Liver (tissue), 9 donors: Measurements from ENCODE around the gene IFI27L1. TPM values are rescaled to one million over a fixed set of nuclear protein-coding genes. Genes with fewer than 3 reads are reported as not detected.

Source experiments
- DNase-seq: peaks from one replicate; pipeline ENCODE4 v3.0.0-alpha.2; 2017; ENCODE audit warnings: low spot score
- H3K27ac ChIP-seq, 2 donors: one replicate each; pipeline ENCODE4 v1.7.0; 2013; ENCODE audit warnings: inconsistent platforms in 2 of 2, low read length in 2 of 2, control low read depth in 1 of 2, low read depth in 1 of 2, mild to moderate bottlenecking in 1 of 2
- H3K27me3 ChIP-seq, 4 donors: one replicate each; pipeline versions ENCODE4 v1.6.1 to v1.7.0; 2013; ENCODE audit warnings: low read length in 3 of 4, inconsistent platforms in 1 of 4, mild to moderate bottlenecking in 1 of 4, moderate library complexity in 1 of 4; ENCODE audit not compliant: control insufficient read depth in 4 of 4, insufficient read depth in 4 of 4
- H3K36me3 ChIP-seq, 4 donors: one replicate each; pipeline versions ENCODE4 v1.6.1 to v1.7.0; 2013; ENCODE audit warnings: low read length in 3 of 4, mild to moderate bottlenecking in 3 of 4, low read depth in 1 of 4, moderate library complexity in 1 of 4; ENCODE audit not compliant: control insufficient read depth in 4 of 4, insufficient read depth in 3 of 4
- H3K4me1 ChIP-seq, 4 donors: one replicate each; pipeline versions ENCODE4 v1.6.1 to v1.7.0; 2013; ENCODE audit warnings: low read length in 3 of 4, mild to moderate bottlenecking in 3 of 4, moderate library complexity in 1 of 4; ENCODE audit not compliant: control insufficient read depth in 4 of 4, insufficient read depth in 4 of 4
- H3K4me3 ChIP-seq, 3 donors: one replicate each; pipeline versions ENCODE4 v1.6.1 to v1.7.0; 2013; ENCODE audit warnings: low read length in 3 of 3, control low read depth in 1 of 3, low read depth in 1 of 3, mild to moderate bottlenecking in 1 of 3
- H3K9ac ChIP-seq, 2 donors: one replicate each; pipeline ENCODE4 v1.7.0; 2013; ENCODE audit warnings: low read length in 2 of 2, mild to moderate bottlenecking in 2 of 2, moderate library complexity in 2 of 2, control low read depth in 1 of 2, low read depth in 1 of 2
- H3K9me3 ChIP-seq, 4 donors: one replicate each; pipeline versions ENCODE4 v1.6.1 to v1.7.0; 2013; ENCODE audit warnings: low read length in 3 of 4; ENCODE audit not compliant: control insufficient read depth in 4 of 4
- ATF3 ChIP-seq: IDR thresholded peaks from 2 replicates; pipeline ENCODE4 v1.6.1; 2016; ENCODE audit warnings: antibody characterized with exemption
- CTCF ChIP-seq: fragments of 150-350 bp; IDR thresholded peaks from 2 replicates; pipeline ENCODE4 v1.5.1; 2017; ENCODE audit warnings: improper control_type of control experiment, low read depth, low read length; ENCODE audit not compliant: missing input control
- EGR1 ChIP-seq, 2 donors: IDR thresholded peaks; 2 replicates each; pipeline ENCODE4 v1.6.1; 2016 to 2018; ENCODE audit warnings: antibody characterized with exemption in 2 of 2, low read depth in 2 of 2
- FOXA2 ChIP-seq: IDR thresholded peaks from 2 replicates; pipeline ENCODE4 v1.6.1; 2016; ENCODE audit warnings: antibody characterized with exemption
- GABPA ChIP-seq, 2 donors: IDR thresholded peaks in 1 of 2; conservative IDR thresholded peaks in 1 of 2; 2 replicates each; pipeline ENCODE4 v1.6.1; 2016; ENCODE audit warnings: antibody characterized with exemption in 2 of 2, mild to moderate bottlenecking in 1 of 2, moderate library complexity in 1 of 2
- HNF4G ChIP-seq: IDR thresholded peaks from 2 replicates; pipeline ENCODE4 v1.6.1; 2016; ENCODE audit warnings: antibody characterized with exemption
- JUND ChIP-seq, 2 donors: IDR thresholded peaks; 2 replicates each; pipeline ENCODE4 v1.6.1; 2016; ENCODE audit warnings: antibody characterized with exemption in 2 of 2
- MAX ChIP-seq: IDR thresholded peaks from 2 replicates; pipeline ENCODE4 v1.6.1; 2016; ENCODE audit warnings: antibody characterized with exemption
- NR2F2 ChIP-seq: IDR thresholded peaks from 2 replicates; pipeline ENCODE4 v1.6.1; 2016; ENCODE audit warnings: antibody characterized with exemption
- RAD21 ChIP-seq, 2 donors: IDR thresholded peaks; 2 replicates each; pipeline ENCODE4 v1.6.1; 2016; ENCODE audit warnings: antibody characterized with exemption in 2 of 2, mild to moderate bottlenecking in 2 of 2
- REST ChIP-seq: IDR thresholded peaks from 2 replicates; pipeline ENCODE4 v1.6.1; 2016; ENCODE audit warnings: antibody characterized with exemption, mild to moderate bottlenecking
- RXRA ChIP-seq, 2 donors: IDR thresholded peaks; 2 replicates each; pipeline ENCODE4 v1.6.1; 2017 to 2018; ENCODE audit warnings: antibody characterized with exemption in 2 of 2, mild to moderate bottlenecking in 1 of 2
- SP1 ChIP-seq: IDR thresholded peaks from 2 replicates; pipeline ENCODE4 v1.6.1; 2018; ENCODE audit warnings: antibody characterized with exemption, mild to moderate bottlenecking
- TAF1 ChIP-seq: conservative IDR thresholded peaks from 2 replicates; pipeline ENCODE4 v1.6.1; 2016; ENCODE audit warnings: antibody characterized with exemption, mild to moderate bottlenecking
- YY1 ChIP-seq: IDR thresholded peaks from 2 replicates; pipeline ENCODE4 v1.6.1; 2016; ENCODE audit warnings: antibody characterized with exemption, mild to moderate bottlenecking
- WGBS: extraction: QIAGEN DNeasy Blood & Tissue Kit; methylation state at CpG from one replicate; pipeline ENCODE4 v1.1.7; 2013; 5-methylcytosine and 5-hydroxymethylcytosine counted together
- polyA plus RNA-seq, 2 donors: library from polyadenylated mRNA; stranded (reverse) in 1 of 2; unstranded in 1 of 2; fragments of 200-250 nt in 1 of 2; fragments of >200 nt in 1 of 2; fragmentation: Nextera tagmentation in 1 of 2; extraction: Ambion mirVana in 1 of 2; gene quantifications; one replicate each; pipeline versions ENCODE4 v1.2.1 to v1.2.3, GENCODE V29; 2013 to 2015
- total RNA-seq, 2 donors: library from RNA; depleted of rRNA; stranded (reverse); fragments of >200 nt; gene quantifications; one replicate each; pipeline ENCODE4 v1.2.3, GENCODE V29; 2014
- TF ChIP-seq, protein P1 (sequence below): IDR thresholded peaks from 2 replicates; pipeline ENCODE4 v1.6.1; 2016; ENCODE audit warnings: antibody characterized with exemption
- donor health status: healthy.
- donor health status: healthy.
- donor health status: healthy.
- donor health status: healthy.
- donor health status: healthy.

The IFI27L1 gene
- total and polyA plus RNA-seq, 4 donors: 3.7 to 8.1 (median 5.6) TPM

- TF ChIP-seq, protein P1, sequence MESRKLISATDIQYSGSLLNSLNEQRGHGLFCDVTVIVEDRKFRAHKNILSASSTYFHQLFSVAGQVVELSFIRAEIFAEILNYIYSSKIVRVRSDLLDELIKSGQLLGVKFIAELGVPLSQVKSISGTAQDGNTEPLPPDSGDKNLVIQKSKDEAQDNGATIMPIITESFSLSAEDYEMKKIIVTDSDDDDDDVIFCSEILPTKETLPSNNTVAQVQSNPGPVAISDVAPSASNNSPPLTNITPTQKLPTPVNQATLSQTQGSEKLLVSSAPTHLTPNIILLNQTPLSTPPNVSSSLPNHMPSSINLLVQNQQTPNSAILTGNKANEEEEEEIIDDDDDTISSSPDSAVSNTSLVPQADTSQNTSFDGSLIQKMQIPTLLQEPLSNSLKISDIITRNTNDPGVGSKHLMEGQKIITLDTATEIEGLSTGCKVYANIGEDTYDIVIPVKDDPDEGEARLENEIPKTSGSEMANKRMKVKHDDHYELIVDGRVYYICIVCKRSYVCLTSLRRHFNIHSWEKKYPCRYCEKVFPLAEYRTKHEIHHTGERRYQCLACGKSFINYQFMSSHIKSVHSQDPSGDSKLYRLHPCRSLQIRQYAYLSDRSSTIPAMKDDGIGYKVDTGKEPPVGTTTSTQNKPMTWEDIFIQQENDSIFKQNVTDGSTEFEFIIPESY: no peak
- TF ChIP-seq SP1: no peak
- TF ChIP-seq REST: no peak
- no peak for TF ChIP-seq MAX
- TF ChIP-seq TAF1: no peak
- TF ChIP-seq FOXA2: no peak
- TF ChIP-seq JUND (IDR thresholded peaks at IDR 0.05): no peak
- TF ChIP-seq HNF4G: no peak
- no peak for TF ChIP-seq YY1
- no peak for TF ChIP-seq ATF3
- no peak for TF ChIP-seq RXRA (IDR thresholded peaks at IDR 0.05)
- no peak for TF ChIP-seq CTCF
- TF ChIP-seq EGR1 (IDR thresholded peaks at IDR 0.05; ENCODE audit: low read depth in 2 of 2): no peak
- no peak for TF ChIP-seq RAD21 (IDR thresholded peaks at IDR 0.05)
- no peak for TF ChIP-seq NR2F2
- no peak for TF ChIP-seq GABPA (IDR thresholded peaks at IDR 0.05 in 1 of 2, conservative IDR thresholded peaks at IDR 0.05 in 1 of 2)
- Histone ChIP-seq H3K27ac (no peak overlapping the region), H3K9ac (no peak overlapping the region), H3K9me3 (no peaks in the 10 kb centered on the region), H3K27me3 (no peaks in the 10 kb centered on the region), H3K36me3 (no peaks in the 10 kb centered on the region), H3K4me3 (no peak overlapping the region), H3K4me1 (peaks cover 0 to 8% (median 5%) of the 10 kb centered on the region in 4 donors)
- DNase-seq: no peak
- 91% methylated on average over 6 of the region's 6 CpGs for WGBS
Observed at GRCh38 chr14:94125659-94126418, 44.7 kb downstream of the IFI27L1 start.
